ENCODE results near the gene ACKR2.

ACKR2 gene

DNA sequence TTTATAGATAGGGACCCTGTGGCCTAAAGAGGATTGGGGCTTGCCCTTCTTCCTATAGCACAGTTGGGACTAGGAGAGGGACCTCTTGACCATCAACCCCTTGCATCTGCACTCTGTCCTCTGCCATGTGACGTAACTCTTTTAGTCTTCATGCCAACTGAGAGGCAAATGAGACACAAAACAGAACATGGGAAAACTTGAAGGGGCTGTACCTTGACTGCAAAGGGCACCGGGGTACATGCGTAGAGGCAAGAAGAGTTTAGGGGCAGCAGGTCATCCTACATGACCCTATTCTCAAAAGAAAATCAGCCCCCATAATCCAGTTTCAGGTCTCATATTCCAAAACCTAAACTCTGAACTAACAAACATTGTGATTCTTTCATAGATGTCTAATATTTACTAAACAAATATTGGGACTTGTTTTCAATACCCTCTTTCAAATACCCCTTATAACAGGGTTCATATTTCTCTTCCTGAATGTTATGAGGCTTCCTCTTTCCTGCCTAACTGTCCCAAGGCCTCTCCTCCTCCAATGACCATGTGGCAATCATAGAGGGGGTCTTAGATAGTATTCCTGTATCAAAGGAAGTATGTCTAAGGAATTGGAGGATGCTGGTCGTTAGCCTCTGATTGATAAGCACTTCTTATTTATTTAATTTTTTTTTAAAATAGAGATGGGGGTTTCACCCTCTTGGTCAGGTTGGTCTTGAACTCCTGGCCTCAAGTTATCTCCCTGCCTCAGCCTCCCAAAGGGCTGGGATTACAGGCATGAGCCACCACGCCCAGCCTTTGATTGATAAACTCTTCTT is 20.6 kb downstream of the ACKR2 start:
- no peak for DNase-seq (ENCODE audit: low spot score)

DNA sequence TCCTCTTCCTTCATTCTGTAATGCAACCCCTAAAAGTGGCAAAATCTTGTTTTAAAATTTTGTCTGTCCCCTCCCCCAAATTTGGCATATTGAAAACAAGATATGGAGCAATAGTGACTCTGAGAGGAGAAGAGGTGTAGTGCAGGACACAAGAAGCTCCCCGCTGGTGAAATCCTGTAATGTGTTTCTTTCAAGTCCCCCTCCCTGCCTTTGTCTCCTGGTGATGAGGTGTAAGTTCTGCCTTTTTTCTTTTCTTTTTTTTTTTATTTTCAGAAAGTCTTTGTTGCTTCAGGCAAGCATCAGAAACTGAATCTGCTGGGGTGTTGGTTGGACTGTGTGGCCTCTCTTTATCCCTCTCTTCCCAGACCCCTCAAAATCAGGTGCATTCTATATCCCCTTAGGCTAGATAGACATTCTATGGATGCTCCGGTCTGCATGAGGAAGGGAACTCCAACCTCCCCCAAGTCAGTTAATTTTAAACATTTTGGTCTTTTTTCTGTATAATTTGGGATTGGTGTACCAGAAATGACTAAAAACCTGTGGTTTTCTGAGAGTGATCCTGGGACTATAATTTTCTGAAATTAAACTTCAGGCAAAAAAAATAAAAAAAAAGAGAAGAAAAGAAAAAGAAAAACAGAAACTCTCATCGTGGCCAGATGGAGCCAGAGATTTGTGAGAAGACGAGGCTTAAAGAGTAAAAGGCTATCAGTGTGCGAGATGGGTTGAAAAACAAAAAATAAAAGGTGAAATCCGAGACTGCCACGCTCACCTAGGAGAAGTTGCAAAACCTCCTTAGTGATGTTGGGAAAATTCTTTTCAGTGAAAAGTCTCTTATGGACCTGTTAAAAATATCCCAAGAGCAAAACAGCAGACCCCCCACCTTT is 21.4 kb downstream of the ACKR2 start:
- no peak for DNase-seq (ENCODE audit: low spot score)

DNA sequence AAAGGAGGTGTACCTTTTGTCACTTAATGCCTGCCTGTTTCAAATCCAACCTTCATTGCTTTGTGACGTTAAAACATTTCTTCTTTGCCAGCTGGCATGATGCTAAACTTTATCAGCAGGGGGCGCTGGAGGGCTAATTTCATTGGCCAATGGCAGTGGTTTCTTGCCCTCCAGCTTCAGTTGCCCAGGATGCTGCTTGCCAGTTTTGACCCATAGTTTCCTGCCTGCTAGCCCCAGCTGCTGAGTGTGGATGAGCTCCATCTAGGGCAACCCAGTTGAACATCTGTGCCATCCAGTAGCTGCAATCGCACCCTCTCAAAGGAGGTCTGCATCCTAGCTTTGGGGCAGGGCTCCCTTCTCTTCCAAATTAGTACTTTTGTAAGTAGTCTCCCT is 22.1 kb downstream of the ACKR2 start:
- peak; percentile 56 for DNase-seq (ENCODE audit: low spot score)

DNA sequence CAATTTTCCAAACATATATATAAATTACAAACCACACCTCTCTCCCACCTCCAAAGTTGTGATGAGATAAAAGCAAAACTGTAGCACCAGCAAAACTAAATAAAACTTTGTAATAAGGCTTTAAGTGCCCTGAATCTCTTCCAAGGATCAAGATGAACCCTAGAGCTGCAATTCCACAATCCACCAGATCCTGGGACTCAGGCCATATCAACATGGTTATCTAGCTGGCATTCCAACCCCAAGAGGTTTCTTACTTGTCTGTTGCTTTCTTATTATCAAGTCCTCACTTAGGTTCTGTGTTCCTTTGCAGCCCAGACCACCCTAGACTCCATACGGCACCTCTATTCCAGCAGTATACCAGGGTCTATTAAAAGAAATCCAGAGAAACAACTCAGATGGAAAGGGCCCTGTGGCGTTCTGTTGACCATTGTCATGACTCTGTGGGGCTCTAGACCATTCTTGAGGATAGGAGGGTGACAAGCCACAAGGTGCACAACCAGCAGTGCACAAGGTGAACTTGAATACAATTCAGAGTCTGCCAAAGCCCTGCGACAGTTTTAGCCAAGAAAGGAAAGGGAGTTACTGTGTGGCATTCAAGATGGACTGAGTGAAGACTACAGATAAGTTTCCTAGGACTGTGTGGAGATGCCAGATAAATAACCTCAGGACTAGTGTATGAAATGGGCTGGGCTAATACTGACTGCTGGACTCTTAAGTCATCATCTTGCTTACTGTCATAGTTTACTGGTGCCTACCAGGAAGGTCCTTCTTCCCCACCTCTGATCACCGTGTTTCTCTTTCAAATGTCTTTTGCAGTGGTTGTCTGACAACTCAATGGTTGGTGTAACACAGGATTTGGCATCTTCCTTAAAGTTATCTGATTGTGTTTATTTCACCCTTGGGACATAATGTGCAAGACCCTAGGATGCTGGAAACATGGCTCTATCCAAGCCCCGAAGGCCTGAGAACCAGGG is 27.2 kb downstream of the ACKR2 start:
- no peak for DNase-seq (ENCODE audit: low spot score)

DNA sequence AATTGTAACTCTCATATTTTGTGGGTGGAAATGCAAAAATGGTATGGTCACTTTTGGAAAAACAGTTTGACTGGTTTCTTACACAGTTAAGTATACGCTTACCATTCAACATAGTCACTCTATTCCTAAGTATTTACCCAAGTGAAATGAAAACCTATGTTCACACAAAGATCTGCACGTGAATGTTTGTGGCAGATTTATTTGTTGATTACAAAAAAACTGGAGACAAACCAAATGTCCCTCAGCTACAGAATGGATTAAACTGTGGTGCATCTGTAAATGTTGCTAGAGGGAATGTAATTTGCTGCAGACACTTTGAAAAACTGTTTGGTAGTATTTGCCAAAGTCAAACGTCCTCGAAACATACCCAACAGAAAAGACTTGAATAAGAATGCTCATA is 29.3 kb downstream of the ACKR2 start:
- DNase-seq (ENCODE audit: low spot score), result no peak

DNA sequence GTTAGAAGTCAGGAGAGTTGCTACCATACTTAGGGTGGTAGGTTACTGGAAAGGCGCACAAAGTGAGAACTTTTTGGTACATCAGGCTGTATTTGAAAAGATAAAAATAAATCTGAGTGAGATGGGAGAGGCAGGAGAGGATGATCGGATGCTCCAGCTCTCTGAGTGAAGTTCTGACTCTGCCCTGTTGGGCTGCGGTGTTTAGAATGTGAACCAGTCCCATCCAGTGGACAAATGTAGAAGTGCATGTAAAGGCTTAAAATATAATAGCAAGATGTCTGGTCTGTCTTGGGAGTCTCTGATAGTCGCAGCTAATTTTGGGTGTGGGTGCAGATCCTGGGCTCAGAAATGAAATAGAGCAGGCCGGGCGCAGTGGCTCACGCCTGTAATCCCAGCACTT is 30.4 kb downstream of the ACKR2 start:
- peak; percentile 70 for DNase-seq (ENCODE audit: low spot score)

DNA sequence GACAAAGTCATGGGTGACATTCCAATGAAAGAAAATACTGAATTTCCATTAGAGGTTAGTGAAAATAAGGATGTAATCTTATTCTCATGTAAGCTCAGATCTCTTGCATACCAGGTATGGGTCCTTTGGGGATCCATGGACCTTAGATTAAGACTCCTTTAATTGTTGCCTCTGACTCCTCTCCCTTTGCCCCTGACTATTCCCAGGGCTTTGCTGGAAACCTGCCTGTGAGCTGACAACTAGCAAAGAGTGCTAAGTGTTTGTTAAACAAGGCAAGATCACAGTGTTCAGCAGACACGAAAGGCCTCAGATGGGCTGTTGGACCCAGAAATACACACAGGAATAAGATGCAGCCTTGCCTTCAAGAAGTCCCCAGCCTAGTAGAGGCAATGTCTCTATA is 32.1 kb downstream of the ACKR2 start:
- DNase-seq (ENCODE audit: low spot score), result no peak

DNA sequence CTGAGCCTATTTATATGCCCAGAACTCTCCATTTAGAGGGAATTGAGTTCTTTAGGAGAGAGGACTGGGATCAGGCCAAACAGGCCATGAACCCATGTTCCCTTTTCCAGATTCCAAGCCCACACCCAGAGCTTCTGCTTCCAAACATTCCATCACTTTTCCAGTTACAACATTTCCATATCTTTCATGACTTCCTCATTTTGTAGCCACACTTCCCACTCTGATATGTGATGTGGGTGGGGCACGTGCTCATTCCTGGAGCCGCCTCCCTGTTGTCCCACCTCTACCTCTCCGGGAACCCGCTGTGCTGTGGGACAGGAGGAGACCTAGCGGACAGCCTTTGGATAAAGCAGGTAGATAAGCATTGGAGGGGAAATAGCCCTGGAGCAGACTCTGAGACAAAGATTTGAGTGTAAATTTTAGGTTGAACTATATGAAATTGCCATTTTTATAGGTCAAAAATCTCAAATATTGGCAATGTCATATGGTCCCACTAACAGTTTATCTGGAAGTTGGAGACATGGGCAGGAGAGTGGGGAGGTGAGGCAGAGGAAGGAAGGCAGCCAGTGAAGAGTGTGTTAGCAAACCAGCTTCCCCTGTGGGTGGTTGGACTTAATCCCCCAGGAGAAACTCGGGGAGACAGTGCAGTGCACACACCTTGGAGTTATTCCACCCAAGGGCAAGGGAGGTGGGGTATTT is 34.6 kb downstream of the ACKR2 start:
- DNase-seq (ENCODE audit: low spot score), result no peak

DNA sequence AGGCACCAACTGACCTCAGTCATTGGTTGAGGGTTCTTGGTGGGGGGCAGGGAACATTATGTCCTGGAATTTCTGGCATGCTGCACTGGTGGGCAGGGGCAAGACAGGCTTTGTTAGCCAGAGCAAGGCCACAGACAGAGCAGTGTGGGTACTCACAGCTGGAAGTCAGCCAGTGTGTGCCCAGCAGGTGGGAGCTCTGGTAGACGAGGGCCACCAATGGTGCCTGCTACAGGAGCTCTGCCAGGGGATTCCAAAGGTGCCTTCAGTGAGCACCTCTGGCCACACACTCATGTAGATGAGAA is 35.1 kb downstream of the ACKR2 start:
- no peak for DNase-seq (ENCODE audit: low spot score)

DNA sequence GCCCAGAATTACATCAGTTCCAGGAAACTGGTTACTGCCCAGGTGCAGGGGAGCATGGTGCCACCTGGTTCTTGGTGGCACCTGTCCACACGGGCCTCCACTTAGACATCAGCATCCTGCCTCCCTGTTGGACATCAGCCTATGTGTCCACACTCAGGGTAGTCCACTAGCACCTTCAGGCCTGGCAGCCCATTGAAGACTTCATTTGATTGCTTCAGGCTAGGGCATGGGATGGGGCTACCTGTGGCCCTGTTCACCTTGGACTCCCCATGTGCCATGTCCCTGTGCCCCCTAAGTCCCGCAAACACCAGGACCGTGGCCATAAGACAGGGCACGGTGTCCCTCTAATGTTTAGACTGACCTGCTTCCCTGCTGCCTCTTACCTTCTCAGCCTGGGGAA is 35.6 kb downstream of the ACKR2 start:
- no peak for DNase-seq (ENCODE audit: low spot score)

DNA sequence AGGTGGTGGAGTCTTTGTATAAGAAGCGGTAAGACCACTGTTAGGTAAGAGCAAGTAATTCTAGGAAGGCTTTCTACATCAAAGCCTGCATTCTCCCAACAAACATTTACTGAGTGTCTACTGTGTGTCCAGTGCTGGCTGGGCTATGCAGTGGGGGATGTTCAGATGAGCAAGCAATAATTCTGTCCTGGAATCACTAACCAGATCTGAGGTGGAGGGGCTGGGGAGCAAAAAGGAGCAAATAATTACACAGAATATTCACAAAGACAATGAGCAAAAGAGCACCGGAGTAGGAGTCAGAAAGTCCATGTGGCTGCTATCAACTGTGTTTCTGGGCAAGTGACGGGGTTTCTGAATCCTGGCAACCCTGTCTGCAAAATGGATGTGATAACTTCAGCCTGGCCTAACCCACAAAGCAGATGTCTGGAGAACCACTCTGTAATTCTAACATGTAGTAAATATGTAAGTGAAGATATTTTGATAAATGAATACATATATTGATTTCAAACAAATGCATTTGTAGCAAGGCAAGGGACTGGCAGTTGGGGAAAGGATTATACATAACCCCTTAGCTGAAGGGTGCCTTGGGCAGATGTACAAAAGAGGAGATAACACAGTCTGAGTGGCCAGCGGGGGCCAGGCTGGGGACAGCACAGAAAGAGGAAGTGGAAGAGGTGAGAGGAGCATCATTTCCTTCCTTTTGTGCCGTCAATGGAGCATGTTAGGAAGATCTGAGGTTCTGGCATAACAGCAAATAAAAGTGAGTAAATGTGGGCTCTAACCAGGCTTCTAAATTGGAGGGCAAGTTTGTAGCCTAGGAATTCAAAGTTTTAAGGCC is 37.7 kb downstream of the ACKR2 start:
- DNase-seq (ENCODE audit: low spot score), result no peak

DNA sequence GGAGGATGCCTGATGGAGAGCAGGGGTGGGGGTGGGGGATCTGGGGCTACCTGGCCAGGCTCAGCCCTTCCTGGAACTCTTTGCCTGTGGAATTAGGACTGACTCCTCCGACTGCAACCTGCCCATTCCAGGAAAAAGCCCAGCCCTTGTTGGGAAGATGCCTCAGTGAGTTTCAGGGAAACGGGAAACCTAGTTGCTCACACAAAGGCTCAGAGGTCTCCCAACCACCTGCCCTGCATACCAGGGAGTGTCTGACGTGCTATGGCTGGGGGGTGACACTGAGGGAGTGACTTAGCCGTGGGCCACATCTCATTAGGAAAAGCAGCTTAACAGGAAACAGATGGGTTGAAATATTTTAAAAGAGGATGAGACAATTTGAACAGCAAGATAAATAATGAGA is 38.5 kb downstream of the ACKR2 start:
- no peak for DNase-seq (ENCODE audit: low spot score)

DNA sequence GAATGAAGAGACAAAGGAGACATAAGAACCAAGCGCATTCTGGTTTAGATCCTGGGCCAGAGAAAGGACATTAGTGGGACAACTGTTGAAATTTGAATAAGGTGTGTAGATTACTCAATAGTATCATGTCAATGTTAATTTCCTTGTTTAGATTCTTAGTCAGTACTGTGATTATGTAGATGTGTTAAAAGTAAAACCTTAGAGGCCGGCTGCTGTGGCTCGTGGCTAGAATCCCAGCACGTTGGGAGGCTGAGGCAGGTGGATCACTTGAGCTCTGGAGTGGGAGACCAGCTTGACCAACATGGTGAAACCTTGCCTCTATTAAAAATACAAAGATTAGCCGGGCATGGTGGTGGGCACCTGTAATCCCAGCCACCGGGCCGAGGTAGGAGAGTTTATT is 39.8 kb downstream of the ACKR2 start:
- no peak for DNase-seq (ENCODE audit: low spot score)

DNA sequence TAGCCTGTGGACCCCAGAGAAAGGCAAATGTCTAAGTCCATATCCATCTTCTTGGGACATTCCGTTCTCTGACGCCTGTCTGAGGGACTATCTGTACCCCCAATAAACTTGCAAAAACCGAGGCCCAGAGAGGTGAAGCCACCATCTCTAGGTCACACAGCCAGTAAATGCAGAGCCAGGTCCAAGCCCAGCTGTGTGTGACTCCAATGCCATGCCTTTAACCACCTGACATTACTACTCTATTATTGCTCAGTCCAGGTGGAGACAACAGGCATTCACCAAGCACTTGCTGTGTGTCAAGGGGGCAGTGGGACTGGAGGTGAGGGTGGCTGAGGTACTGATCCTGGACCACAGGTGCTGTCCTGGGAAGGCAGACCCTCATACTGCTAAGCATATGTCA is 41.0 kb downstream of the ACKR2 start:
- DNase-seq (ENCODE audit: low spot score), result no peak

DNA sequence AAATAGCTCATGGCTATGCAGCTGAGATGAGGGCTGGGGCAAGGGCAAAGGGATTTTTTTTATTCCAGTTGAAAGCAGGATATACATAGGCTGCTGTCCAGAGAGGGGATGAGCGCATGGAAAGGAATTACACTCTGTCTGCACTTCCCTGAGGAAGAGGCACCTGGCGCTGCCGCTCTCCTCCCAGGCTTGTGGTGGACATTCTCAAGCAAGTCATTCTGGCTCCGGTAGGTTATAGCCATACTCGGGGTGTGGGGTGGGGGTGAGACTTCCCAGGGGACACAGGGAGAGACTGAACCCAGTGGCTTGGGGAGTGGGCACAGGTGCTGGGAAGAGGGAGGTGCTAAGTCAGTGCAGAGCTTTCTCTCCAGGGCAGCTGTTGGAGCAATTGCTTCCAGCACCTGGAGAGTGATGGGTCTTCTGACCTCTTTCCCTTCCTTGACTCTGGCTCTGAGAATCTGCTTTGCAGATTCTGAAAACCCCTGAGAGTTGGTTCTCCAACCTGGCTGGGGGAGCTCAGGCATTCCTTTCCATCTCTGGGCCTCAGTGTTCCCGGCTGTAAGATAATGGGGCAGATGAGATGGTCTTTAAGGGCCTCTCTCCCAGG is 42.1 kb downstream of the ACKR2 start:
- DNase-seq (ENCODE audit: low spot score), result no peak

DNA sequence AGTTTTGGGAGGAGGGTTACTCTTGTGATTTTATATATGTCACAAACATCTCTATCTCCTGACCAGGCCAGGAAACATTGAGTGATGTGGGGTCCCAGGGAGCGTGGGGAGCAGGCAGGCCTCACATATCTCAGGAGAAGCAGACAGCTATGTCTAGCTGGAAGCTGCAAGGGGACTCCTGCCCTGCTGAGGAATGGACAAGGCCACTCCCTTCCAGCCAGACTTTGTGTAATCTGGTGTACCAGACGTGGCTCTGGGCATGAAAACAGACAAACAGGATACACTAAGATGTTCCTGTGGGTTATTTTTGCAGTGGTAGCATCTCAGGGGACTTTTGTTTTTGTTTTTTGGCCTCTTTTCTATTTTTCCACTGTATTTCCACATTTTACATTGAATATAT is 43.2 kb downstream of the ACKR2 start:
- no peak for DNase-seq (ENCODE audit: low spot score)

DNA sequence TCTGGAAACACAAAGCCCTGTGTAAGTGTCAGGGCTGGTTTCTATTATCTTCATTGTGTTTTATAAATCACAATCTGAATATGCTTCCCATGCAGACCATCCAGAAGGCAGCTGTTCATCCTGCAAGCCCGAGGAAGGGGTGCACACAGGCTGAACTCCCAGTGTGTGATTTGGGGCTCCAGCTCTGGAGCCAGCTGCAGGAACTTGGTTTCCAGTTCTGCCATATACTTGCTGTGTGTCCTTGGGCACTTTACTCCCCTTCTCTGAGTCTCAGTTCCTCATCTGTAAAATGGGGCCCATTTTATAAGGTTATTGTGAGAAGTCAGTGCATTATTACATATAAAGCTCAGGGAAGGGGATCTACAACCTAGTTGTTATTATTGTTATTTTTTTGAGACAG is 43.8 kb downstream of the ACKR2 start:
- DNase-seq (ENCODE audit: low spot score), result no peak

DNA sequence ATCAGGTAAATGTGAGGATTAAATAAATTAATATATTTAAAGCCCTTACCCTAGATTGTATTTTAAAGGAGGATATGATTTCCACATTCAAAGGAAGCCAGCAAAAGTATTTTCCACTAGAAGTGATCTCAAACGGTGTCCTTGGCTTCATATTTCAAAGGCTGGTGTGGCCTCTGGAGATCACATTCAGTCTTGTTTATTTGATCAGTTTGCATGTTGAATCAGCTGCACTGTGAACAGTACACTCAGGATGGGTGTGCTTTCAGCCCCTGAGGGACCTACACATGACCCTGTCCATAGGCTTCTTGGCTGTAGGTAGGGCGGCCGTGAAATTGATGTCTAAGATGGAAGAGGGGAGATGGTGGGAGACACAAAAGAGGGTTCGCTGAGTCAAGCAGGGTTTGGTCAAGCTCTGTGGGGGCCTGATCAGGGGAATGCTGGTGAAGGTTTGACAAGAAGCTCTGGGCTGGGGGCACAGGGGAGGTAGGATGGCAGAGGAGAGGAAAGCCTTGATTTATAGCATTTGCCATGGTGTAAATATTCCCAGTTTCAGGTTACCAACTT is 44.6 kb downstream of the ACKR2 start:
- no peak for DNase-seq (ENCODE audit: low spot score)

DNA sequence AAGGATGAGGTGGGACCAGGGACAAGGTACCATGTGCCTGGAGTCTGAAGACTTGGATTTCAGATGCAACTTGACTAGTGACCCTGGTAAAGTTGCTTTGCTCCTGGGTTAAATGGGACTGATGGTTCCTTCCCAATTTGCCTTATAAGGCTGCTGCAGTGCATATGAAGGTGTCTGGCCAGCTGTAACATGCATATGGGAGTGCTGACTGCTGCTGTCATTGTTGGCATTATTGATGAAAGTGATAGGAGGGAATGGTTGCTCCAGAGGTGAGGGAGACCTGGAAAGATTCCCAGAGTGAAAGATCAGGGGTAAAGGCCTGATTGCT is 45.9 kb downstream of the ACKR2 start:
- DNase-seq (ENCODE audit: low spot score), result no peak
